BJ (cell line): ENCODE data around the gene TCF12. TPM values are rescaled to one million over a fixed set of nuclear protein-coding genes. Genes with fewer than 3 reads are reported as not detected.

Source experiments
- CTCF ChIA-PET: fragments of 350-600 bp; formaldehyde crosslinking; extraction: SDS; loops from one replicate; lab custom pipeline; 2021; ENCODE audit warnings: antibody characterized with exemption, inconsistent platforms; lab: Yijun Ruan, JAX
- POLR2A ChIA-PET: fragments of 300-600 bp; sonication (Branson Sonifier 250); formaldehyde crosslinking; extraction: SDS; loops from one replicate; lab custom pipeline; 2021; ENCODE audit warnings: antibody characterized with exemption; lab: Charles Lee
- DNase-seq: peaks from one replicate; pipeline ENCODE4 v3.0.0-alpha.2; 2011; ENCODE audit warnings: low read depth
- H3K27me3 ChIP-seq: 2 replicates; pipeline ENCODE4 v1.6.0; 2011; ENCODE audit warnings: low read length; ENCODE audit not compliant: control insufficient read depth, insufficient read depth
- H3K36me3 ChIP-seq: 2 replicates; pipeline ENCODE4 v1.5.1; 2011; ENCODE audit warnings: low read length; ENCODE audit not compliant: control insufficient read depth, insufficient read depth
- H3K4me3 ChIP-seq: 2 replicates; pipeline ENCODE4 v1.5.1; 2011; ENCODE audit warnings: low read depth, mild to moderate bottlenecking, control low read depth, low read length
- CTCF ChIP-seq: IDR thresholded peaks from 2 replicates; pipeline ENCODE4 v1.5.1; 2011; ENCODE audit warnings: low read depth, mild to moderate bottlenecking, control low read depth, inconsistent platforms, low read length, moderate library complexity; ENCODE audit not compliant: insufficient read depth
- polyA plus RNA-seq: library from polyadenylated mRNA; depleted of rRNA; stranded (reverse); fragments of >200 nt; gene quantifications from 2 replicates; pipeline ENCODE4 v1.2.3, GENCODE V29; 2011

TCF12 gene
- polyA plus RNA-seq, 1 experiment, result 134 TPM

GRCh38 chr15:57323299-57323805, 404.9 kb downstream of the TCF12 start:
- Histone ChIP-seq H3K4me3 (no peak overlapping the region), H3K27me3 (no peaks in the 10 kb centered on the region), H3K36me3 (no peaks in the 10 kb centered on the region)
- POLR2A ChIA-PET, result interaction anchor here (0.7 kb wide), 2 partner anchors 12 to 89 kb away, joined by 6 to 7 read pairs; no protein-coding TSS in a partner anchor
- CTCF ChIA-PET, result interaction anchor here (2.3 kb wide), 1 partner anchor 16 kb away, joined by 13 read pairs; no protein-coding TSS in a partner anchor
- TF ChIP-seq CTCF, result no peak
- no peak for DNase-seq

GRCh38 chr15:57323806-57324589, 405.6 kb downstream of the TCF12 start:
- DNase-seq, result peak; percentile 34

GRCh38 chr15:57324590-57324890, 406.1 kb downstream of the TCF12 start:
- Histone ChIP-seq H3K4me3 (no peak overlapping the region), H3K27me3 (no peaks in the 10 kb centered on the region), H3K36me3 (no peaks in the 10 kb centered on the region)
- no peak for DNase-seq
- TF ChIP-seq CTCF, result no peak
- POLR2A ChIA-PET, result no interaction called here
- CTCF ChIA-PET, result interaction anchor here (0.7 to 1.0 kb wide), 3 partner anchors 17 to 204 kb away, joined by 3 to 4 read pairs (median 3); no protein-coding TSS in a partner anchor

More at GRCh38 chr15:57323806-57324589, 405.6 kb downstream of the TCF12 start:
- Histone ChIP-seq H3K27me3 (no peaks in the 10 kb centered on the region), H3K4me3 (no peak overlapping the region), H3K36me3 (no peaks in the 10 kb centered on the region)
- TF ChIP-seq CTCF, result no peak
- CTCF ChIA-PET, result interaction anchor here (0.5 to 2.3 kb wide), 5 partner anchors 17 to 1253 kb away, joined by 3 to 13 read pairs (median 3); no protein-coding TSS in a partner anchor
- POLR2A ChIA-PET, result interaction anchor here (0.7 kb wide), 2 partner anchors 13 to 89 kb away, joined by 6 to 7 read pairs; no protein-coding TSS in a partner anchor

GRCh38 chr15:57324944-57325679, 406.7 kb downstream of the TCF12 start:
- Histone ChIP-seq H3K27me3 (no peaks in the 10 kb centered on the region), H3K4me3 (no peak overlapping the region), H3K36me3 (no peaks in the 10 kb centered on the region)
- no peak for TF ChIP-seq CTCF
- CTCF ChIA-PET, result interaction anchor here (0.7 to 1.0 kb wide), 4 partner anchors 14 to 204 kb away, joined by 3 to 4 read pairs (median 4); no protein-coding TSS in a partner anchor
- POLR2A ChIA-PET, result no interaction called here
- no peak for DNase-seq

- DNase-seq, result no peak
- Histone ChIP-seq H3K36me3 (no peaks in the 10 kb centered on the region), H3K27me3 (no peaks in the 10 kb centered on the region), H3K4me3 (no peak overlapping the region)
- CTCF ChIA-PET, result no interaction called here
- no peak for TF ChIP-seq CTCF
- POLR2A ChIA-PET, result interaction anchor here (0.7 kb wide), 1 partner anchor 835 kb away, joined by 13 read pairs; no protein-coding TSS in a partner anchor
Measured at GRCh38 chr15:57326196-57326595, 407.8 kb downstream of the TCF12 start.
